ENCODE data around the gene CLGN.

- TF ChIP-seq CTCF (IDR thresholded peaks at IDR 0.05) (no peak), POLR2A (IDR thresholded peaks at IDR 0.05) (no peak)
Observed at GRCh38 chr4:140423106-140423505, 4.3 kb downstream of the CLGN start.
